ENCODE results near the gene COQ9.
A peak's percentile ranks its signal among the peaks of the same experiment; 100 is the strongest.
"Not testable (repeated sequence)": the region's sequence is repeated elsewhere in the genome, so short reads cannot be mapped to it uniquely, and the experiment has no call there.

The COQ9 gene

DNA sequence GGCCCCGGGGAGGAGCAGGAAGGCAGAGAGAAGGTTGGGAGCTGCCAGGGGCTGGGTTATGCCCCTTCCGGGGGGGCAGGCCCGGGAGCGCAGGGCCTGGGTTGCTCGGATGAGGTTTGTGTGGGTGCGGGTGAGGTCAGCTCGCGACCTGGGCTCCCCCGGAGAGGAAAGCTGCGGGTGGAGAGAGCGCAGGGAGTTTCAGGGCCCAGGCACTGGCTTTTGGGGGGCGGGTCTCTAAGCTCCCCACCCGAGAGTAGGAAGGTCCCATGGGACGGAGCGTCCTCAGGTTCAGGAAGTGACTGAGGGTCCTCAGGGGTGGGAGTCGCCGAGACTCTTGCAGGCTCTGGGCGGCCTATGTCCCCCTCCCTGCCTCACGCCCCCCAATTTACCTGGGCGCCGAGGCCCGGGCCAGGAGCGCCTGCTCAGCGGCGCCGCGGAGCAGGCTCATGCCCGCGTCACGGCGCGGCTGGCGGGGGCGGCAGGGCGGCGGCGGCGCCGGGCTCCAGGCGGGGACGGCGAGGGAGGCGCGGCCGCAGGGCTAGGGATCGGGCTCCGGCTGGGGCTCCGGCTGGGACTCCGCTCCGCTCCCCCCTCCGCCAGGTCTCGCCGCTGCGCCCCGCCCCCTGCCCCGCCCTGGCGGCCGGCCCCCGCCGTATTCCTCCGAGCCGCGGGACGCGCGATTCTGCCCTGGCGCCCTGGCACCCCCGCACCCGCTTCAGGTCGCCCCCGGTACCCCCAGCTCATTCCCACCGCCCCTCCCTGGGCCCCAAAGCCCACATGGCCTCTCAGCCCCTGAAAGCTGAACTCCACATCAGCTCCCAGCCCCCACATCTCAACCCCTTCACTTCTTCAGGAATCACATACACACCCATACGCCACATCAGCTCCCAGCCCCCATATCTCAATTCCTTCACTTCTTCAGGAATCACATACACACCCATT lies 38.9 kb downstream of the COQ9 start, which contains the start of gene DOK4:
Gene DOK4, minus strand, starts transcription at position 578 of the 942 bp plus-strand sequence. CDS start 6,986 bp downstream, outside the sequence.
- DNase-seq = peak in 1 of 2 experiments; percentile 23

DNA sequence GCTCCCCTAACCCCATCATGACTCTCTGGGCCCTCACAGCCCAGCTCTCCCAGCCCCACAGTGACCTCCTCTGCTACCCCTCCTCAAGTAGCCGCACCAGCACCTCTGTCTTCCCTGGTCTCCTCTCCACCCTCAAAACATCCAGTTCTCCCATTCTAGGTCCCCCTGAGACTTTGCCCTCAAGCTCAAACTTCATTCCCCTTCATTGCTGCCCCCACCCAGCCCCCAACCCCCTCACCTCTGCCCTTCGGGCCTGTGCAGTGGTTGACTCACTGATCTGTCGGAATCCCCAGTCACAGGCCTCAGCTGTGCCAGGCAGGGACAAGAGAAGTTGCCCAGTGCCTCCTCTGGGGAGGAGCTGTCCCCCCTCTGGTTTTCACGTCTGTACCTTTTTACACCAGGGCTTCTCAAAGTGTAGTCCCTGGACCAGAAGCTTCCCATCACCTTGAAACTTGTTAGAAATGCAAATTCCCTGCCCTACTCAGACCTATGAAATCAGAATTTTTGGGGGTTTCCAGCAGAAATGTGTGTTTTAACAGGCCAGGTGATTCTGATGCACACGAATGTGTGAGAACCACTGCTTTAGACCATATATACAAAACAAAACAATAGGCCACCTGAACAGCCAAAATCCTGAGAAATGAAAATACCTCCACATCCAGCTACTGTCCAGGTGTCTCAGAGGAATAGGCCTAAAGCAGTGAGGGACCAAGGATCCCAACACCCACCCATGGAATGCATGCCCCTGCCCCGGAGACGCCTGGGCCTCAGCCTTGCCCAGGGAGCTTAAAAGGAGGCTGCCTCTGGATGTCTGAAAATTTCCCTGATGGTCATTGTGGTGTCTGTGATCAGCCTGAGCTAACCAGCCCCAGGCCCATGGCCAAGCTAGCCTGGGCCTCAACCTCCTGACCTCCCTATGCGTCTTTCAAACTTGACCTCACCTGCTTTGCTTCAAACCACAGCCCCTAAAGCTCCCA lies 39.9 kb downstream of the COQ9 start:
- DNase-seq = no peak

DNA sequence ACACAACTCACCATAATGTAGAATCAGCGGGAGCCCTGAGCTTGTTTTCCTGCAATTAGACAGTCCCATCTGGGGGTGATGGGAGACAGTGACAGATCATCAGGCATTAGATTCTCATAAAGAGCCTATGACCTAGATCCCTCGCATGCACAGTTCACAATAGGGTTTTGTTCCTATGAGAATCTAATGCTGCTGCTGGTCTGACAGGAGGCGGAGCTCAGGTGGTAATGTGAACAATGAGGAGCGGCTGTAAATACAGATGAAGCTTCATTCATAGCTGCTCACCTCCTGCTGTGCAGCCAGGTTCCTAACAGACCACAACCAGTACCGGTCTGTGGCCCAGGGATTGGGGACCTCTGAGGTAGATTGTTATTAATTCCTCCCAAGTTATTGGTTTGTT lies 42.0 kb downstream of the COQ9 start:
- no peak for DNase-seq

DNA sequence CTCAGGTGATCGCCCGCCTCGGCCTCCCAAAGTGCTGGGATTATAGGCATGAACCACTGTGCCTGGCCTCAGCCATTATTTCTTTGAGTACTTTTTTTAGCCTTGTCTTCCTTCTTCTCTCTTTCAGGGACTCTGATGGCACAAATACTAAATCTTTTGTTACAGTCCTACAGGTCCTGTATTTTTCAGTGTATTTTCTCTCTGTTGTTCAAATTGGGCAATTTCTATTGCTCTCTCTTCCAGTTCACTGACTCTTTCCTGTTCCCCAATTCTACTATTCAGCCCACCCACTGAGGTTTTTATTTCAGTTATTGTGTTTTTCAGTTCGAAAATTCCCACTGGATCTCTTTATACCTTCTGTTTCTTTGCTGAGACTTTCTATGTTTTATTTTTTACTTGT lies 46.5 kb downstream of the COQ9 start:
- no peak for DNase-seq

DNA sequence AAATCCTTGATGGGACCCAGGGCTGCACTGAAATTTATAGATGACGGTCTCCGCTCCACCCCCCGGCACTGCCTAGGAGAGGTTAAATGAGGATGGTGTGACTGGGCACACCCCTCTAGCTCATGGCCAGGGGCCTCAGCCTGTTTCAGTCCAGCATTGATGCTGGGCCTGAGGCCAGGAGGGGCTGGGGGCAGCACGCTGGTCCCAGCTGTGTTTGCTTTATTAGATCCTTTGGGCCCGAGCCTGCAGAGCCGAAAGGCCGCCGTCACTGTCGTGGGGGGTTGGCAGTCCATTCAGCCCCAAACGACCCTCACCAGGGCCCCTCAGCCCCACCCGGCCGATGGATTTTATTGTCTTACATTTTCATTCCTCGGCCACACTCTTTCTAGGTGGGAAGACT lies 49.8 kb downstream of the COQ9 start:
- DNase-seq = no peak

DNA sequence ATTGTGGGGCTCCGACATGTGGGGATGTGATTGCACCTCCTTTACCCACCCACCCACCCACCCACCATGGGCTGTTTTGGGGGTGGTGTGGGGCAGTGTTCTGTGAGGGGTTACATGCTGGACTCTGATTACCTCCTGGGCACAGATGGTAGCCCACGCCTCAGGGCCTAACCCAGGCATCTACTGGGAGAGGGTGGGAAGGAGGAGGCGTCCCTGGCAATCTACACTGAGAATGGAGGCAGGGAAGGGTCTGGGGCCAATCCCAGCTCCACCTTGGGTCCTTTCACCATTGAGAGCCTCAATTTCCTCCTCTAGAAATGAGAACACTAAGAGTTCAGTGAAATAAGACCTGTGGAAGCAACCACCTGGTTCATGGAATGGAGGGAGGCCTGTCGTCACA lies 50.8 kb downstream of the COQ9 start:
- no peak for DNase-seq

DNA sequence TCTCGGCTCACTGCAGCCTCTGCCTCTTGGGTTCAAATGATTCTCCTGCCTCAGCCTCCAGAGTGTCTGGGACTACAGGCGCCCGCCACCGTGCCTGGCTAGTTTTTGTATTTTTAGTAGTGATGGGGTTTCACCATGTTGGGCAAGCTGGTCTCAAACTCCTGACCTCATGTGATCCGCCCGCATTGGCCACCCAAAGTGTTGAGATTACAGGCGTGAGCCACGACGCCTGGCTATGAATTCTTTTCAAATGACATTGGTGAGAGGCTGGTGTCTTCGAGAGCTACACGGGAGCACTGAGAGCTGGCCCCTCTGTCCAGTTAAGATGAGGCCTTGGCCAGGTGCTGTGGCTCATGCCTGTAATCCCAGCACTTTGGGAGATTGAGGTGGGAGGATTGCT lies 52.7 kb downstream of the COQ9 start:
- not testable (repeated sequence) for DNase-seq

DNA sequence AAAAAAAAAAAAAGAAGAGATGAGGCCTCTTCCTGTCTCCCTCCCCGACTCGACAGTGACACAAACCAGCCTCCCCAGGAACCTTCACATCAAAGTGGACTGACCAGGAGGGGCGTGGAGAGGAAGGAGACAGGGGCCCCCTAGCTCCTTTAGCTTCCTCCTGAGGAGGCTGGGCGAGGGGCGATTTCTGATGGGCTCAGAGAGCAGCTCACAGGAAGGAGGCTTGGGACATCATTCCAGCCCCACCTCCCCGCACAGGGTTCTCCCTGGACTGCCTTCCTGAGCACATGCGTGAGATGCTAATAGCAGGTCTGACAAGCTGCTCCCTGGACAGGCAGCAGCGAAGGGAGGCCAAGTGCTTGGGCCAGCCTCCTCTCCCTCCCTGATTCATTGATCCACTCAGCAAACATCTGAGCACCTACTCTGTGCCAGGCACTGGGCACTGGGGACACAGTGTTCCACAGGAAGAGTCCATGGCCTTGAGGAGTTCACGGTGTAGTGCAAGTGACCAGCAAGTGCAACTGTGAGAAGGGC lies 53.4 kb downstream of the COQ9 start:
- DNase-seq = no peak

DNA sequence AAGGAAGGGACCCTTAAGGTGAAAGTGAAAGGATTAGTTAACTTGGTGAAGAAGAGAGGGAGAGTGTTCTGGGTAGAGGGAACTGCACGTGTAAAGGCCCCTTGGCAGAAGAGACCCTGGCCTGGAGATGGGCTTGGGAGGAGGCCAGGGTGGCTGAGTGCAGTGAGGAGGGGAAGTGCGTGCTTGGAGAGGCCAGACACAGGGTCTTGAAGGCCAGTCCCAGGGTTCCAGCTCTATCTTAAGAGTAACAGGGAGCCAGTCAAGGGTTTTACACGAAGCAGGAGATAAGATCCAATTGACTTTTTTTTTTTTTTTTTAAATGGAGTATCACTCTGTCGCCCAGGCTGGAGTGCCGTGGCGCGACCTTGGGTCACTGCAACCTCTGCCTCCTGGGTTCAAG lies 54.2 kb downstream of the COQ9 start:
- no peak for DNase-seq

DNA sequence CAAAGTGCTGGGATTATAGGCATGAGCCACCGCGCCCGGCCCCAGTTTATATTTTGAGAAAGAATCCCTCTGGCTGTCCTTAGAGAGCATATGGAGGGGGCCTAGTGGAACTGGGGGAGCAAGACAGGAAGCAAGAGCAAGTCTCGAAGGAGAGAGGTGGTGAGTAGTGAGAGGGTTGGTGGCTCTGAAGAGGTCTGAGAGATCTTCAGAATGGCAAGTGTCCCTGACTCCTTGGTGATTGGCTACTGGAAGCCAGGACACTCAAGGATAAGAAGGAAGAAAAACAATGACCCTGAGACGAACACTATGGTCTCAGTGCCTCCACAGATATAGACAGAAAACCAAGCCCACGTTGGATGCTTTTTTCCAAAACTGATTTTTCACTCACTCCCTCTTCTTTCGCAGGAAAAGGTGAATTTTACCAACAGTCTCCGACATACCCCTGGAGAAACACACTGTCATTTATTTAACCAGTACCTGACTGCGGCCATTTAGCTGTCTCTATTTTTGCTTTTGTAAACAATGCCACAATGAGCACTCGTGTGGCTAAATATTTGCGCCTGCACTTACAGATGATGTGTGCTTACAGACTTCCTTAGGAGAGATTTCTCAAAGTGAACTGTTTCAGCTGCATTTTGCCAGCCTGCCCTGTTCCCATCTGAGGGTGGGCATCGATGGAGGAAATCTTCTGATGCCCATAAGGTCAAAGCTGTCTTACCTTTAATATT lies 54.9 kb downstream of the COQ9 start:
- no peak for DNase-seq

DNA sequence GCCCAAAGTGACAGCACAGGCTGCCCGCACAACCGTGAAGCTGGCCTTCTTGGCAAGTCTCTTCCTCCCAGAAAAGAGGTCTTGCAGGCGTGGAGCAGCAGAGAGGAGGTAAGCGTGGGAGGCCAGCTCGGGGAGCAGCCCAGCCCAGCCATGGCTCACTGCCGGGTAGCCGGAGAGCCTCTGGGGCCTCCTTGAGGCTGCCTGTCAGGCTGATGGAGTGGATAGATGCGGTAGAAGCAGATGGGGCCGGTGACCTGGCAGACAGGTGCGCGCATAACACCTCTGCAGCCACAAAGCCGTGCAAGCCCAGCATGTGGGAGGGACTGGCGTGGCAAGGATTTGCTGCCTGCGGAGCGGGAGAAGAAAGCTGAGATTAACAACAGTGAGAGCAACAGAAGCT lies 56.1 kb downstream of the COQ9 start:
- no peak for DNase-seq

DNA sequence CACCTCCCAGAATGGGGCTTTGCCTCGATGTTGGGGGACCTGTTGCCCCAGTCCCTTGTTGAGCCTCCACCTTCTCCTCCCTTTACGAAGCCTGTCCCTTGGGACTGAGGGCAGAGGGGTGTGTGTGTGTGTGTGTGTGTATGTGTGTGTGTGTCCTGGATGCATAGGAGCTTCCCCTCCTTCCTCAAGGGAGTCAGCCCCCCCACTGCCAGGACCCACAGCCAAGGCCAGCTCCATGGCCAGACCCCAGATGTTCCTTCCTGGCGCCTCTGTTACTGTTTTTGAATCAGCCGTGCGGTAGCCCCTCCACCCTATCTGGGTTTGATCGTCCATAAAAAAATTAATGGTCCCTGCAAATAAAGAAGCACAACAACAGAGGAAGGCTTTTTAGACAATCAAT lies 56.7 kb downstream of the COQ9 start:
- DNase-seq = no peak

DNA sequence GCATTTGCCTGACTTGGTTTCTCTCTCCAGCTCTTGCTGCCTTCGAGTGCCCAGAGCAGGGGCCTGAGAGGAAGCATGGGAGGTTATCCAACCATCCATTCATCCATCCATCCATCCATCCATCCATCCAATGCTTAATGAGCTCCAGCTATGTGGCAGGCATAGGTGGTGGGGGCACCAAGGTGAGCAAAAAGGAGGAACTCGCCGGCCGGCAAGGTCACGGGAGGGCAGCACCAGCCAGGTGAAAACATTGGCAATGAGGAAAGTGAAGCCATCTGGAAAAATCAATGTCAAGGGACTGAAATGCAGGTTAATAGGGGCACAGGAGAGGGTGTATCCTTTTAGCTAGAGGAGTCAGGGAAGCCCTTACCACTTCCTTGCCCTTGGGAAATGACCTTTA lies 57.2 kb downstream of the COQ9 start:
- no peak for DNase-seq

DNA sequence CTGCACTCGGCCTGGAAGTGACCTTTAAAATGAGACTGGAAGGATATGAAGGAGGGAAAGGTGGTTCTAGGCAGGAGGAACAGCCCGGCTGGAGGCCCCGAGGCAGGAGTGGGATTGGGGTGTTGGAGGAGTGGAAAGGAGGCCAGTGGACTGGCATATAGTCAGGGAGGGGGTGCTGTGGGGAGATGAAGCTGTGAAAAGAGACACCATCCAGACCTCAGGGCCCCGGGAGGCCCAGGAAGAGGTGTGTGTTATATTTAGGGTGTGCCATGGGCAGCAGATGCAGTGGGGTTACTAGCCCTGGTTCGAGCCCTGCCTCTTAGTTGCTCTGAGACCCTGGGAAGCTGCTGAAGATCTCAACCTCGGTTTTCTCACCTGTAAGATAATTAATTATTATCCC lies 57.9 kb downstream of the COQ9 start:
- DNase-seq = no peak

DNA sequence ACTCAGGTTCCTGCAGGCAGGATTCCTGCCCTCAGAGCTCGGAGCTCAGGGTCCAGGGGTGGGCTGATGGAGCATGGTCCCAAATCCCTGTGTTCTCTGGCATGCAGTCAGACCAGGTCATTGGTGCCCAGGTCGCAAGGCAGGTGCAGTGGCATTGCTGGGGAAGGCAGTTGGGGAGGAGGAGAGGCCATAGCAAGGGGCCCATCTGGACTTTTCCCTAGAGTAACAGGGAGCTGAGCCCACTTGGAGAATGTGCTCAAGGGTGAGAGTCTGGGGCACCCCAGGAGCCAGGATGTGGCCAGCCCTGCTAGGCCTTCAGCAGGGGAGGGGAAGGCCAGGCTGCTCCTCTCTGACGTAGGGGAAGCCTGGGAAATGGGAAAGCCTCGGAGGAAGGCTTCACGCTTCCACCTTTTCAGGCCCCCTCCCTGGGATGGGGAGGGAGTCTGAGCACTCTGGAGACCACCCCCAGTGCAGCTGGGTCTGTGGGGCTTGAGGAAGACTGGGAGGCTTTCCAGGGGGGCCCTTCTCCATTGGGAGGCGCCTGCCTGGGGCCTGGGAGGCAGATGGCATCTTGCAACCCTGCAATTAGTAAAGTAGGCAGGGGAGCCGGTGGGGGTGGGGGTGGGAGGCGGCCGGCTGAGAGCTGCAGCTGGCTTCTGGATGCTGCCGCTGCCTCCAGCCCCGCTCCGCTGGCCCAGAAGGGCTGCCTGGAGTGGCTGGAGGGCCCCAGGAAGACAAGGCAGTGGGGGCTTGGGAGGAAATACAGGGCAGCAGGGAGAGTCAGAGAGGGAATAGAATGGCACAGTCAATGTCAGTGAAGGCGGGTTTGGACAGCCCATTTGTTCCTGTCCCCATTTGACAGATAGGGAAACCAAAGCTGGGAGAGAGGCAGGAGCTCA lies 60.1 kb downstream of the COQ9 start:
- DNase-seq = no peak

DNA sequence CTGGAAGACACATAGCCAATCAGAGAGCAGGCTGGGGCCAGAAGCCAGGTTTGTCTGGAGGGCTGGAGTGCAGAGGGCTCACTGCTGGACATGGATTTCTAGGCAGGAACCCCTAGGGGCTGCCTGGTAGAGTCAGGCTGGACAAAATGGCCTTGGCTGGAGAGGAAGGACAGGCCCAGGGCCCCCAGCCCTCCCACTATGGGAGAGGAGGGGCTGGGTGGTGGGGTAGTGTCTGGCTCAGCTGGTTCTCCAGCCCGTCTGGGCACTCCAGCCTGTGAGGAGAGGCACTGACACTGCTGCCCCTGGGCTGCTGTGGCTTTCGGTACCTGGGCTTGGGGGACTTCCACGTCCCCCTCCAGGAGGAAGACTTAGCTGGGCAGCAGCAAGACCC lies 60.8 kb downstream of the COQ9 start:
- no peak for DNase-seq

DNA sequence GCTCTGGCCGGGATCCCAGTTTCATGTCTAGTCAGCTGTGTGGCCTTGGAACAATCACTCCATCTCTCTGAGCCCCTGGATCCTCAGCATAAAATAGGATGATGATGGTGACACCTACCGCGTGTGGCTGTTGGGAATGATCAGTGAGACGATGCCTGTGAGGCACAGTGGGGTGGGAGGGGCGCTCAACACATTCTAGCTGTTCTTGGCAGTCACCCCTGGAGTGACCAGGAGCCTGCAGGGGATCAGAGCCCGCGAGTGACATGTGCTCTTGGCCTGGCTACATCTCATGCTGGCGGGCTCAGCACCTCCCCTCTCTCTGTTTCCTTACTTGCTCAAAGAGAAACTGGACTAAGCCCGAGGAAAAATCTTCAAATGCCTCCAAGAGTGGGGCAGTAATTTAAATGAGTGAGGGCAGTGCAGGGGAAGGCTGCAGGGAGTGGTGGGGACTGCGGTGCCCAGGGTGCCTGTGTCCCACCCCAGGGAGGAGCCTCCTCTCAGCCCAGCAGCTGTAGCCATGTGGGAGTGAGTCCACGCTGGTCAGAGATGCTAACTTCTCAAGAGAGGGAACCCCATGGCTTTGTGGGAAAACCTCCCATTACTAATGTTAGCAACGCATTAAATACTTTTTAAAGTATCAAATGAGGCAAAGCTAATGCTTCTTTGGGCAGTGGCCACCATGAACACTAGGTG lies 62.1 kb downstream of the COQ9 start:
- DNase-seq = no peak

DNA sequence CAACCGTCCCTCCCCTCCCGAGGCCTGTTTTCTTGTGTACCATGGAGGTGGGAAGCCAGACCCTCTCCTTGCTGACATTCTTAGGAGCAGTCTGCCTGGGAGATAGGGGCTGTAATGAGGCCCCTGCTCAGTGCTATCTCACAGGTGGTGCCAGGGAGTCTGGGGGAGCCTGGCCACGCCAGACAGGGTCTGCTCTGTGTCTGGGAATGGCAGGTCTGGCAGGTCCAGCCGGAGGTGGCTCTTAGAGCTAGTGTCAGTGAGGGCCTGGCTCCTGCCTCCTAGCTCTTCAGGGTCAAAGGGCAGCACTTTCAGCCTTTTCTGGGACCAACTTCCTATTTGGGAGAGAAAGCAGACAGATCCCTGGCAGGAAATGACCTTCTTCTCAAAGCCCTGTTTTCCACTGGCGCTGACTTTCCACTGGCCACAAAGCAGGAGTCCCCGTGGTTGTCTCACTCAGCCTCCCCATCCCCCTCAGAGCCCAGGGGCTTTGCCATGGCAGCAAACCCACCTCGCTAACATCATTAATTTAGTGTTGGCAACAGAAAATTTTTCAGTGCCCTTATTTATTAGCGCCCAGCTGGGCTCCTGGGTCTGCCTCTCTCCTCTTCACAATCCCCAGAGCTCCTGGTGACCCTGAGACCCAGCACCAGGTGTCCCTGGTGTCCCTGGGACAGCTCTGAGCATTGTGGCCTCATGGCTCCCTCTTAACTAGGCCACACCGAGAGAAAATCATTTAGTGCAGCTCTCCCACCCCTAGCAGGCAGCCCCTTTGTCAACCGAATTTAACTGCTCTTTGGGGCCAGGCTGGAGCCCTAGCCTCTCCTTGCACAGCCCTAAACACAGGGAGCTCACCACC lies 63.0 kb downstream of the COQ9 start:
- no peak for DNase-seq
